Measurements from ENCODE around the gene SPATS2L. TPM values are rescaled to one million over a fixed set of nuclear protein-coding genes. Genes with fewer than 3 reads are reported as not detected.

SPATS2L gene
- total RNA-seq, 1 experiment from 2014 or later = 60.5 TPM

- no peak for DNase-seq (ENCODE audit: low spot score)
Observed at GRCh38 chr2:200411831-200412230, 105.3 kb downstream of the SPATS2L start.

GRCh38 chr2:200414367-200414766, 107.9 kb downstream of the SPATS2L start:
- DNase-seq (ENCODE audit: low spot score) = no peak

GRCh38 chr2:200415455-200415854, 109.0 kb downstream of the SPATS2L start:
- DNase-seq (ENCODE audit: low spot score) = no peak

DNA sequence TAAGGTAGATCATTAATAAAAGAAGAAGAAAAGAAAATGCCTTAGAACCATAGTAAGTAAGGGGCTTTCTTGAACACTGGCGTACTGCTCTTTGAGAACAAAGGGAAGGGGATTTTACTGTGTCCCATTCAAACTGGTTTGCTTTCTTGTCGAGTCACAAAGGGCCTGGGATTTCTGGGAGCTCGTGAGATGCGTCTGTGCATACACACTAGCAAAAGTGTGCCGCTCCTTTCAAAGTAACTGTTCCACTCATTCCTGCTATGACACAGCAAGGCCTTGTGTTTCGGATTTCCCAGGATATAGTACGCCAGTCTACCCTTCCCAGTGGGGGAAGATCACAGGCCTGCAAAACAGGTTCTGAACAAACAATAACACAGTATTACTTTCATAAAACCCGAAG, 110.4 kb downstream of the SPATS2L start:
- DNase-seq (ENCODE audit: low spot score) = no peak

- DNase-seq (ENCODE audit: low spot score) = no peak
Observed at GRCh38 chr2:200417366-200417765, 110.9 kb downstream of the SPATS2L start.

GRCh38 chr2:200418399-200418798, 111.9 kb downstream of the SPATS2L start:
- DNase-seq (ENCODE audit: low spot score) = no peak

DNA sequence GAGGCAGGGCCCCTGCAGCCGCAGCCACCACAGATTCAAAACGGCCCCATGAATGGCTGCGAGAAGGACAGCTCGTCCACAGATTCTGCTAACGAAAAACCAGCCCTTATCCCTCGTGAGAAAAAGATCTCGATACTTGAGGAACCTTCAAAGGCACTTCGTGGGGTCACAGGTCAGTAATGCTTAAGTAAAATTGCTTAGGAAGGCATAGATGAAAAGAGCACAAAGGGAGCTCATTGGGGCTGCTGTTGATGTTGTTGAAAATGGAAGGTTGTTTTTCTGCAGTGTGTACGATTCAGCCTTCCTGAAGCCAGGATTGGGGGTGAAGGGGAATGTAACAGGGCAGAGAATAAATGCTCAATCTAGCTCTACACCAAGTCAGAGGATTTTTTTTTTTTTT, 112.8 kb downstream of the SPATS2L start:
- DNase-seq (ENCODE audit: low spot score) = no peak

DNA sequence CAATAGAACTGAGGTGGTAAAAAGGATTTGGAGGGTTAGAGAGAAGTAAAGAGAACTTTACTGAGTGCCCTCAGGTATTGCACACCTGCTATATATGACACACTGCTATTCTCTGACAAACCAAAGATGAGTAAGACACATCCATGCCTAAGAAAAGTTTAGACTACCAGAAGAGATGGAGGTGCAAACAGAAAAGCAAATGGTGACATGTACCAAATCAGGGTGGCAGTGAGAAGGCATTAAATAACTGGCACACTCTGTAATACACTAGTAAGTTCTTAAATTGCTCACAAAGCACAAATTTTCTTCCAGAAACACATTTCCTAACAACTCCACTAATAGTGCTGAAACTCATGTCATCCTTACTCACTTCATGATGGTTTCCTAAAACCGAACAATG, 114.8 kb downstream of the SPATS2L start:
- no peak for DNase-seq (ENCODE audit: low spot score)

GRCh38 chr2:200422071-200422470, 115.6 kb downstream of the SPATS2L start:
- DNase-seq (ENCODE audit: low spot score) = no peak

DNA sequence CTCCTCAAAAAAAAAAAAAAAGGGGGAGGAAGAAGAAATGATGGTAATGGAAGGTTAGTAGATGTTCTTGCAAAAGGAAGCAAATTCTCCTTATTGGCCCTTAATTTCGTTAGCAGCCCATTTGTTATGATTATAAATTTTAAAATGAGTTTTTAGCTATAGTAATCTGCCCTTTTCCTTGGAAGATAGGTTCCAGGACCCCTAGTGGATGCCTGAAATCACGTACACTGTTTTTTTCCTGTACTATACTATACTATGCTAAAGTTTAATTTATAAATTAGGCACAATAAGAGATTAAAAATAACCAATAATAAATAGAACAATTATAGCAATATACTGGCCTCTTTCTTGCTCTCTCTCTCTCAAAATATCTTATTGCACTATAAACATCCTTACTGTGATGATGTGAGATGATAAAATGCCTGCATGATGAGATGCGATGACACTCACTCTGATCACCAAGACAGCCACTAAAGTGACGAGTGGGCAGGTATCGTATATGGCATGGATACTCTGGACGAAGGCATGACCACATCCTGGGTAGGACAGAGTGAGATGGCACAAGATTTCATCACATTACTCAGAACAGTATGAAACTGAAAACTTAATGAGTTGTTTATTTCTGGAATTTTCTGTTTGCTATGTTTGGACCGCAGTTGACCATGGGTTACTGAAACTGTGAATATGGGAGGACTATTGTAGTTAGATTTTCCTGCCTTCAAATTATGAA, 116.2 kb downstream of the SPATS2L start:
- no peak for DNase-seq (ENCODE audit: low spot score)

DNA sequence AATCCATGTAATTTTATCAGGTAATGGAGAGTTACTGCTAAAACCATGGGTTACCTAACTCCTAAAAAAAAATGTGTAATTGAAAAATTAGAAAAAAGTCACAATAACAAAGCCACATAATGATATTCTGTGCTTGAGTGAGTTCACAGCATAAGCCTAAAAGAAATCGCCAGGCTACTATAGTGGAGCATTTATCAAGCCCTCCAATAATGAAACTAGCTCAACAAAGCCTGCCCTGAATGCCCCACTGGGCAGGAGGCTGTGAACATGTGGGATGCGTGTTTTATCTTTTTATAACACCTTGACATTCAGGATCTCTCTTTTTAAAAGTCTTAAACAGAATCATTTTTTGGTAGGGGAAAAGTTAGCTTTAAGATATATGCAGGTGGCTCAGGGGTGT, 117.0 kb downstream of the SPATS2L start:
- no peak for DNase-seq (ENCODE audit: low spot score)

DNA sequence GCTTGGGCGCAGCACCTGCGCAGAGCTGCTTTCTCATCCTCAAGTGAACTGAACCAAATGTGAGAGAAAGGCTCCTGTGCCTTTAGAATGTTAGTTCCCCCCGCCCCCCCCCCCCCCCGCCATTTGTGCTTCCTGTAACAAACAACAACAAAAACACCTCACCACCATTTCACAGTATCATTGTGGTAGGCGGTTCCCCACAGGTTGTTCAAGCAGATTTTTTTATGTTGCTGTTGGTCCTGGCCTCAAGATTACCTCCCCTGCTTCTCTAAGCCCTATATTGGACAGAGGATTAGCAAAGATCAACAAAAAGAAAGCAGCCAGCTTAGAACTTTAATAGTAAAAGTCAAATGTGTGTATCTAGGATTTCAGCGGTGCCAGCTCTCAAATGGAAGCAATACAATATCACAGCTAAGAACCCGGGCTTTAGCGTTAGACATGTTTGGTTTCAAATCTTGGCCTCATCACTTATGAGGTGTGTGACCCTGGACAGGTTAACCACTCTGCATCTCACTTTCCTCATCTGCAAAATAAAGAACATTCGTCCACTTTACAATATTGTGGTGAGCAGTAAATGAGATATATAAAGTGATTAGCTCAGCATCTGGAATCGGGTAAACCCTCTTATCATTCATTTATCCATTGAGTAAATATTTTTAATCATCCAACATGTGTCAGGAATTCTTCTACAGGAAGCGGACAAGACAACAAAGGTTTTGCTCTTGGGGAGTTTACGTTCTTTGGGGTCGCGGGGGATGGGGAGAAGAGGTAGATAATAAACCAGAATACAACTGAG, 118.7 kb downstream of the SPATS2L start:
- no peak for DNase-seq (ENCODE audit: low spot score)

- DNase-seq (ENCODE audit: low spot score) = no peak
Observed at GRCh38 chr2:200426754-200427153, 120.3 kb downstream of the SPATS2L start.

DNA sequence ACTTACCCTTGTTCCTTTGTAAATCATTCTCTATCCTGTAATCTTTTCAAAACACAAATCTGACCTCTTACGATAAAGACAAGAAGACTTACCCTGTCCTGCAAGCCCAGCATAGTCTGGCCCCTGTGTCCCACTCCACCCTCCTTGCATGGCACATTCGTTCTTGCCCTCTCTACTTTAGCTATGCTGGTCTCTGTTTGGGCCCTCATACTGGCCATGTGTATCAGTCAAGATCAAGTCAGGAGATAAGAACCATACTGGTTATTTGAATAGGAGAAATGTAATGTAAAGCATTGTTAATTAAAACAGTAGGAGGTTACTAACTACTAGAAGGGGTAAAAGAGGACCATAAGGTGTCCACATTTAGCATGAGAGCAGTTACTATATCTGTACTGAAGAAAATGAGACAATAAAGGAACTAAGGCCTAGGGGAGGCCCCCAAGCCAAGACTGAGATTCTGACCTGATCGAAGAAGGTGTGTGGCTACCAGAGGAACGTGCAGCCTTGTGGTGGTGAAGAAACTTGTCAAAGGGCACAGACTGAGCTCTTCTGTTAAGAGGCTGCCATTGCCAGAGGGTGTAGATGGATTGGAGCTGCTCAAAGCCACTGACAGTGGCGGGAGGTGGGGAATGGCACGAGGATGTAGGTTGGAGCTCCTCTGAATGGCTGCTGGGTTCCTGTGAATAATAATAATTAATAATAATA, 122.6 kb downstream of the SPATS2L start:
- DNase-seq (ENCODE audit: low spot score) = no peak

DNA sequence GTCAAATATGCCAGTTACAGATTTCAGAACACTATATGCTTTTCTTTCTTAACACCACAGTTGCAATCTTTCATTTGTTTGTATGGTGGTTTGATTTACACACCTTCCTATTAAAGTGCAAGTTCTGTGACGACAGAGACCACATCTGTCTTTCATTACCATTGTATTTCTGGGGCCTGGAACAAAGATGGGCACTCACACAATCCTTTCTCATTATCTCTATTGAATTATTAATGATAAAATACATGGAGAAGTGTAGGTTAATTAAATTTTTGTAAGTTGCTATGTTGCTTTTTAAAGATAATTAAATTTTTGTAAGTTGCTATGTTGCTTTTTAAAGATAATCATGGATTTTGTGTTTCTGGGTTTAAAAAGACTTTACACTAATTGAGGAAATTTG, 123.5 kb downstream of the SPATS2L start:
- DNase-seq (ENCODE audit: low spot score) = no peak

DNA sequence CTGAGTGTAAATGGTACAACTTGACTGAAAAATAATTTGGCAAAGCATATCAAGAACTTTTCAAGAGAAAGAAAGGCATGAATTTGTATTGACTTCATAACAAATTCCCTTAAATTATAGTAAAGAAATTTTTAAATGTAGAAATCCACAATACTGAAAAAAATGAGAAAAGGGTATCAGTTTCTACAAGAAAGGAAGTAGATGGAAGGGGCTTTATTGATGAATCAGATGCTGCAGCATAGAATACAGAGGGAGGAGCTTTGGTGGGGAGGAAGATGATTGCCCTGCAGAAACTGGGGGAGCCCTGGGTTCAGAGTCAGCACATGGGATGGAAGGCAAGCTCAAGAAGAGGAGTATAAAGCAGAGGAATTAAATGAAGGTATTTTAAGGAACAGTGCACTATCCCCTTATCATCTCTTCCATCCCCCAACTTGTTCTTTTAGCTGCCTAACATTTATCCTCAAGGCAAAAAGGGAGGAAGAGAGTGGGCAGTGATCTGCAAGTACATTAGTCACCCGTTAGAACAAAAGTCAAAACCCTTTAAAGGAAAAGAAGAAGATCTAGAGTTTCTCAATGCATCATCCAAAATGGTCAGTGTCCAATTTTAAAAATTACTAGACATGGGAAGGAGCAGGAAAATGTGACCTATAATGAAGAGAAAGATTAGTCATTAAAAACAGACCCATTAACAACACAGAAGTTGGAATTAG, 125.7 kb downstream of the SPATS2L start:
- no peak for DNase-seq (ENCODE audit: low spot score)

GRCh38 chr2:200435379-200435778, 128.9 kb downstream of the SPATS2L start:
- DNase-seq (ENCODE audit: low spot score) = no peak

GRCh38 chr2:200438251-200438650, 131.8 kb downstream of the SPATS2L start:
- DNase-seq (ENCODE audit: low spot score) = no peak

DNA sequence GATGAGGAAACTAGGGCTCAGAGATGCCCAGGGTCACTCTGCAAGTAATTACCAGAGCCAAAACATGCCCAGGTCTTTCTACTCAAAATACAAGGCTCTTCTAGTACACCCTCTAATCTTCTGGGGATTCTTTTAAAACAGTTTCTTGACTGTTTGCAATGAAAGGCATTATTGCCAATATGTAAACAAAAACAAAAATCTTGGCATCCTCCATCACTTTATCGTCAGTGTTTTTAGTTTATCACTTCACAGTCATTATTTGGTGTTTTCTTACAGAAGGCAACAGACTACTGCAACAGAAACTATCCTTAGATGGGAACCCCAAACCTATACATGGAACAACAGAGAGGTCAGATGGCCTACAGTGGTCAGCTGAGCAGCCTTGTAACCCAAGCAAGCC, 132.4 kb downstream of the SPATS2L start:
- no peak for DNase-seq (ENCODE audit: low spot score)

GRCh38 chr2:200439981-200440380, 133.5 kb downstream of the SPATS2L start:
- DNase-seq (ENCODE audit: low spot score) = no peak

DNA sequence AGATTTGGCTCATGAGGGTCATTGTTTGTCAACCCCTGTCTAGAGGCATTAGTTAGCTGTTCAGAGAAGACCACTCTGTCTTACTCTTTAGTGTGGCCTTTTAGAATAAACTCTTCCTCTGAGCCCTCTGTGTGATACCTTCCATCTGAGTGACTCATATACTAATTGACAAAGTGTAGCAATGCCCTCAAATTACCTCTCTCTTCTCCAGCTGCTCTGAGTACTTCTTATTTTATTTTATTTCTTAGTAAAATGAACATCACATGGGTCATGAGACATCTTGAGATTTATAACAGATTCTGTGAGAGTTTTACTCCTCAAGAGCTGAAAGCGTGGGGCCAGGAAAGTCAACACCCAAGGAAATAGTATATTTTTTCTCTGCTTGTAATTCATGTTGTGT, 136.0 kb downstream of the SPATS2L start:
- DNase-seq (ENCODE audit: low spot score) = no peak

- DNase-seq (ENCODE audit: low spot score) = no peak
Observed at GRCh38 chr2:200443376-200443775, 136.9 kb downstream of the SPATS2L start.
